Ramos (cell line): ENCODE results near the gene SEZ6L2.
"Not testable (repeated sequence)": the region's sequence is repeated elsewhere in the genome, so short reads cannot be mapped to it uniquely, and the experiment has no call there.

Source experiments
- in situ Hi-C: fragments of 300-500 bp; cut with MboI; formaldehyde crosslinking; loops from one replicate; pipeline ENCODE4 v1.14.3; 2022; ENCODE audit warnings: low sequenced_read_pairs; ENCODE audit not compliant: unreplicated experiment

Gene SEZ6L2

DNA sequence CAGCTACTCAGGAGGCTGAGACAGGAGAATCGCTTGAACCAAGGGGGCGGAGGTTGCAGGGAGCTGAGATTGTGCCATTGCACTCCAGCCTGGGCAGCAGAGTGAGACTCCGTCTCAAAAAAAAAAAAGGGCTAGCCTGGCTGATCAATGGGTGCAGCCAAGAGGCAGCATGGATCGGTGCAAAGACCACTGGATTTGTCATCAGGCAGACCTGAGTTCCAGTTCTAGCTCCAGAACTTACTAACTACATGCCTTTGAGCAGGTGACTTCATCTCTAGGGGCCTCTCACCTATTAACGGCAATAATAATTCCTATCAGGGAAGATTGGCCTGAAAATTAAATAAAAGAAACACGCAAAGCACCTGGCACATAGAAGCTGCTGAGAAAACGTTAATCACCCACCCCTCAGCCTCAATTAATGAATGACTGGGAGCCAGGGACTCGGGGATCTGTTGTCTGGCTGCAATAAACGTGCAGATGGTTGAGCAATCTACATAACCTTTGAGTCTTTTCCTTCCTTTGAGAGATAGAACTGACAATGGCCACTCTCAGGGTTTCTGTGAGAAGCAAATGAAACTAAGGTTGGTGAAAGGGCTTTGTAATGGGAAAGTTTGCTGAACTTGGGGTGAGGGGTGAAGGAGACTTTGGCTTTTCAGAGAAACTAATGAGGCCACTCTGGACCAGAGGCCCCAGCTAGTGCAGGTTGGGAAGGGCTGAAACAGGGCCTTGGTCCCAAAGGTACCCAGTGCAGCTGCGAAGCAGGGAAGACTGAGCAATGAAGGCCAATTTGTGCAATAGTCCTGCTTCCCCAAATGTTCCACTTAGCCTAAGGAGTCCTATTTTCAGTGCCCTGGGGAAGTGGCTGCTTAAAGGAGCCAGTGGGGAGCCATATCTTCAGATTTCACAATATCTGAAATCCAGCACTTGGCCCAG is 7.6 kb downstream of the SEZ6L2 start:
- in situ Hi-C loops, result no loop called here

GRCh38 chr16:29889372-29889771 is 10.0 kb downstream of the SEZ6L2 start:
- in situ Hi-C loops, result not testable (repeated sequence)

- in situ Hi-C loops, result no loop called here
These were observed 15.4 kb downstream of the SEZ6L2 start for GRCh38 chr16:29883987-29884386.

DNA sequence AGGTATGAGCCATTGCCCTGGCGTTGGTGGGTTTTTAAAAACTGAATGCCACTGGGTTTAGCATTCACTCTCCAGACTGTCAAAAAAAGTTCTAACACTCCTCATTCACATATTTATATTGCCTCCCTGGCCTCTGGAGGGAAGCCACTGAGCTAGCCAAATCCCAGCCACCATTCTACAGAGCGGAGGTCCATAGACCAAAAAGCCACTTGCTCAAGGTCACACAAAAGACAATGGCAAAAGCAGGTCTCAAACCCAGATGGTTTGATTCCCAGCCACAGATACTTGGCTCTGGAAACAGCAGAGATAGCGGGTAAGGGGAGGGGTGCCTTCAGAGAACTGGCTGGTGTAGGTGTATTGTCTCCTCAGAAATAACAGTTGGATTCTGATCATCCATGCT is 18.3 kb downstream of the SEZ6L2 start:
- in situ Hi-C loops, result no loop called here

DNA sequence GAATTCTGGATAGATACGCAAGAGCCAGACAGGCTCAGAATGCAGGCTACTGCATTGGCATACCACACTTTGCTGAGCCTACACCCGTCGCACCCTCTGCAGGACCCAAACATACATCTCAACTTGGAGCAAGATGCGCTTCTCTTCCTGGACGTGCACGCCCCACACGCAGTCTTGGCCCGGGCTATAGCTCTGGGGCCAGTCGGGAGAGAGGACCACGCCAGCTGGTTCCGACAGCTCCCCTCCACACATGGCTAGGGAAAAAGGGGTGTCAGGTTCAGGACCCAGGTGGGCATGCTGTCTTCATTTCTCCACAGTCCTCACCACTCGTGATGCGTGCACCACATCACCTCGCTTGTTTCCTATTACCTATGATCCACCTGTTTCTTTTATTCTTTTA is 21.2 kb downstream of the SEZ6L2 start:
- in situ Hi-C loops, result no loop called here

GRCh38 chr16:29877266-29877961 is 21.9 kb downstream of the SEZ6L2 start:
- in situ Hi-C loops, result no loop called here

DNA sequence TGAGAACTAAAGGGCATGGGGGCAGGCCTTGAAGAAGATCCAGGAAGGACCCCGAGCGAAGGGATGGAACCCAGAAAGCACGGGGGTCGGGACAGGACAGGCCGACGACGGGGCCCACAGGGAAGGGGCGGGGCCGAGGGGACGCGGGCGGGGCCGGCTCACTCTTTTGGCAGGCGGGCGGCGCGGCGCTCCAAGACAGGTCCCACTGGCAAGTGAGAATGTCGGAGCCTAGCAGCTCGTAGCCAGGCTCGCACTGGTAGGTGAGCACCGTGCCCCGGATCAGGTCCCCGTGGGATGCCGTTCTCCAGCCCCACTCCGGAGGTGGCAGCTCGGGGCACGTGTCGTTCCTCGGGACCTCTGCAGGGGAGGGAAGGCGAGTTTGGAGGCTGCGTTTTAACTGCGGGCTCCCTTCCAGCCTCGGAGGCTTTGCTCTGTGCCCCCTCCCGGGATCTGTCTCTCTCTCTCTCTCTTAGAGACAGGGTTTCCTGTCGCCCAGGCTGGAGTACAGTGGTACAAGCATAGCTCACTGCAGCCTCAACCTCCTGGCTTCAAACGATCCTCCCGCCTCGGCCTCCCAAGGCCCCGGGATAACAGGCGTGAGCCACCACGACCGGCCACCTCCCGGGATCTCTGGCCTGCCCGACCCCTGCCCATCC is 22.6 kb downstream of the SEZ6L2 start:
- in situ Hi-C loops, result no loop called here

DNA sequence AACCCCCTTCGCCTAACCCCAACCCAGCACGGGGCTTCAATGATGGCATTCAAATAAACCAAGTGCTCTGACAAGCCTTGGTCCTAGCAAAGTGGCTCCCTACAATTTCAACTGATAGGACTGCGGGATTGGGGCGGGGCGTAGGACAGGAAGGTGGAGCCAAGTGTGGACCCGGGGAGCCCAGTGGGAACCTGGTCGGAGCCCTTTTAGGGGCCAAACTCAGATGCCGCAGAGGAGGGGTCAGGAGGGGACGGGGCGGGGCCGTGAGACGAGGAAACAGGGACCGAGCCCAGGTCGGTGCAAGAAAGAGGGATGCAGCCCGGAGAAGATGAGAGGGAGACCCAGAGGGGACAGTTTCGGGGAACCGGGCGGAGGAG is 23.1 kb downstream of the SEZ6L2 start:
- in situ Hi-C loops, result no loop called here

GRCh38 chr16:29875206-29875605 is 24.1 kb downstream of the SEZ6L2 start:
- in situ Hi-C loops, result no loop called here

GRCh38 chr16:29873319-29873718 is 26.0 kb downstream of the SEZ6L2 start:
- in situ Hi-C loops, result no loop called here

- in situ Hi-C loops, result no loop called here
These were observed 27.4 kb downstream of the SEZ6L2 start for GRCh38 chr16:29871822-29872546.

DNA sequence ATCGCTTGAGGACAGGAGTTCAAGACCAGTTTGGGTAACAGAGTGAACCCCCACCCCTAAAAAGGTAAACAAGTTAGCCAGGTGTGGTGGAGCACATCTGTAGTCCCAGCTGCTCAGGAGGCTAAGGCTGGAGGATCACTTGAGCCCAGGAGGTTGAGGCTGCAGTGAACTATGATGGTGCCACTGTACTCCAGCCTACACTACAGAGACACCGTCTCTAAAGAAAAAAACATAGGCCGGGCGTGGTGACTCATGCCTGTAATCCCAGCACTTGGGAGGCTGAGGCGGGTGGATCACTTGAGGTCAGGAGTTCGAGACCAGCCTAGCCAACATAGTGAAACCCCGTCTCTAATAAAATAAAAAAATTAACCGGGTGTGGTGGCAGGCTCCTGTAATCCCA is 30.3 kb downstream of the SEZ6L2 start:
- in situ Hi-C loops, result not testable (repeated sequence)

DNA sequence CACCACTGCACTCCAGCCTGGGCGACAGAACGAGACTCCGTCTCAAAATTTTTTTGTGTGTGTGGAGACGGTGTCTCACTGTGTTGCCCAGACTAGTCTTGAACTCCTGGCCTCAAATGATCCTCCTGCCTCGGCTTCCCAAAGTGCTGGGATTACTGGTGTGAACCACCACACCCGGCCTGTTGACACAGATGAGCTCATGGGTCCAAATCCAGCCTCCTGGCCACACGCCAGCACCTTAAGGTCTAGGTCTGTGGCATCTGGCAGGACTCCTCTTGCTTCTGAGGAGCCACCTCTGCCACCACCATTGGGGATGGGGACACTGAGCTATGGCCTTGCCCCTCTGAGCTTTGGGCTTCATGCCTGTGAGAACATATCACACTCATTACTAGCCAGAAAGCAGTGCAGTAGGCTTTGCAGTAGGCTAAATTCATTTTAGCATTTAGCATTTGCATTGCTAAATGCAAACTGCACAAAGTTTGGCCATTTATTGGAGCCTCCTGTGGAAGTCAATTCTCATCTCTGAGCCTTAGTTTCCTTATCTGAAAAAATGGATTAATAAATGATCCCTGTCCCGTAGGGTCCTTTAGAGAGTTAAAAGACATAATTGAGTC is 30.8 kb downstream of the SEZ6L2 start:
- in situ Hi-C loops, result no loop called here

DNA sequence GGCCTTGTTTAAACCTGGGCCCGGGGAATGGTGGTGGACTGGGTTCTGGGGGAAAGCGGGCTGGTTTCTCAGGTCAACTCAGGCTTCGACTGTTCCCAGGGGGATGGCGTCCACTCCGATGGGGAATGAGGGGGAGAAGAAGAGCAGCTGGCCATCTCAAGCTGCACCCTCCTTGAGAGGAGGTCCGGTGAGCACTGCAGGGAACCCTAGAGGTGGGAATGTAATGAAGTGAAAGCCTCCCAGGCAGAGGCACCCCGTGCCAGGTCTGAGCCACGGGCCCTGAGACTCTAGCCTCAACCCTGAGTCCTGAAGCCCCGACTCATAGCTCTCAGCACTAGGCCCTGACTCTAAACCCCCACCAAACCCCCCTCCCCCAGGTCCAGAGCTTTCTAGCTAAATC is 35.1 kb downstream of the SEZ6L2 start:
- in situ Hi-C loops, result no loop called here

DNA sequence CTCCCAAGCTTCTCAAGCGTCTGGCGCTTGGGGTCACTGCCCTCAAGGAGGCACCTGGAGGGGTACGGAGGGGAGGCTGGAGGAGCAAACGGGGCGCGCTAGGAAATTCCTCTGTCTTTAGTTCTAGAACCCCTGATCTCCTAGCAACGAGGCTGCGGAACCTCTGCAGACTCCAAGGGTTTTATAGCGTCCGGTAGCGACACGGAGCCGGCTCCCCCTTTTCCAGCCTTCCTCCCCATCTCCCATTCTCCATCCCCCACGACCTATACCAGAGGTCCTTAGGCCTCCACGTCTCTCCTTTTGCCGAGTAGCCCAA is 35.7 kb downstream of the SEZ6L2 start:
- in situ Hi-C loops, result no loop called here

DNA sequence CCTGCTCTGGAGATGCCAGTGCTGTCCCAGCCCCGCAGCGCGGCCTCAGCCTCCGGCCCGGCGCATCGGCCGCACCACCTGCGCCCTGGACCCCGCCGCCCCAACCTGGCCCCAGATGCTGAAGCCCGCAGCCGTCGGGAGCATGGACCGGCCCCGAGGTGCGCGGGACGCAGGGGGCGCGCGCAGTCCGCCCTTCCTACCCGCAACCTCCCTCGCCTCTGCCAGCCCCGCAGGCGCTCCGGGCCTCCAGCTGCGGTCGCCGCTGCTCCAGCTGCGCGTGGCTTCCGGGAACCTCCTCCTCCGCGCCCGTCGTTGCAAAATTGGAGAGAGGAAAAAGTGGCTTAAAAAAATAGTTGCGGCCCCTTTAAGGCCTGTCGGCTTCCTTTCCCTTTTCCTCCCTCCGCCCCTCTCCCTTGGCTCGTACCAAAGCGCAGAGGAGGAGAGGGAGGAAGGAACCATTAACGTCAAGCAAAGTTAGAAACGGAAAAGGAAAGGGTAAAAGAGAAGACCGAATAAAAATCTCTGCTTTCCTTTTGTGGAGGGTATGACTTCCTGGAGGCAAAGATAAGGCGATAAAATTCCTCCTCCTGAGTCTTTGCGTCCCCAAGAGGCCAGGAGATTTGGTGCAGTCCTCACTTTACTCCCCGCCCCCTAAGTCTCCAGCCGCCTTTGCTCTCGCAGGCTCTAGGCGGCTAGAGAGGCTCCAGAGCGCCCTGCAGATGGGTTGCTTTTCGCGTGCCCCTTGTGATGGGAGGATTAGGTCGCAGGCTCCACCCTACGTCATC is 36.3 kb downstream of the SEZ6L2 start, which contains the start of gene CDIPT:
Gene CDIPT, minus strand, starts transcription at position 343 of the 785 bp plus-strand sequence. CDS start 369 bp downstream, outside the sequence.
- in situ Hi-C loops, result no loop called here

DNA sequence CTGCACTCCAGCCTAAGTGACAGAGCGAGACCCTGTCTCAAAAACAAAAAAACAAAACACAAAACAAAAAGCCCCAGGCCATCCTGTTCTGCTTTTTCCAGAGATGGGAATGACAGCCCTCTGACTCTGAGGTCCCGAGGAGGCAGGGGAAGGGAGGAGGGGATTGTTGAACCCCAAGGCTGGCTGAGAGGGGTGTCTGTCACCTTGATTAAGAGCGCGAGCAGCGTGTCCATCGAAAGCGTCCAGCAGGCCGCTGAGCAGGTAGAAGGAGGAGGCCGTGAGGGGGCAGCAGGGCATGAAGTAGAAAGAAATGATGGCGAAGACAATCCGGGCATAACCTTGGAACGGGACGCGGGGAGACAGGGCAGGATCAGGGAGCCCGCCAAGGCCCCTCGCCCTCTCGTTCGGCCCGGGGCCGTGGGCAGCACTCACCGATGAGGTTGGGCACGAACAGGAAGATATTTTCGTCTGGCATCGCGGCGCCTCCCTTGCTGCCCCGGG is 36.9 kb downstream of the SEZ6L2 start:
- in situ Hi-C loops, result no loop called here

DNA sequence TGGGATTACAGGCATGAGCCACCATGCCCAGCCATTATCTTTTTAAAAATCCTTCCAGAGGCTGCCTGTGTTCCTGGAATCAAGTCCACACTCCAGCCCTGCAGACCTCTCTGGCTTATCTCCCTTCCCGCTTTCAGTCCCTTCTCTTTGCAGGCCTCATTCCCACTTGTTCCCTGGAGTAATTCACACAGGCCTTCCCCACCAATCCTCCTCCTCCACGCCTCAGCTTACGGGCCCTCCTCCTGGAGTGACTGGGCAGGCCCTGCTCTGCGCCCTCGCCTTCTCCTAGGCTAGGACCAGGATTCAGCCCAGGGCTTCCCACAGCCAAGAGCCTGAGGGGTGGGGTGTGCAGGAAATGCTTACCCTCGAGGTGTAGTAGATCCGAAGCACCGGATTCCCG is 39.1 kb downstream of the SEZ6L2 start:
- in situ Hi-C loops, result no loop called here

DNA sequence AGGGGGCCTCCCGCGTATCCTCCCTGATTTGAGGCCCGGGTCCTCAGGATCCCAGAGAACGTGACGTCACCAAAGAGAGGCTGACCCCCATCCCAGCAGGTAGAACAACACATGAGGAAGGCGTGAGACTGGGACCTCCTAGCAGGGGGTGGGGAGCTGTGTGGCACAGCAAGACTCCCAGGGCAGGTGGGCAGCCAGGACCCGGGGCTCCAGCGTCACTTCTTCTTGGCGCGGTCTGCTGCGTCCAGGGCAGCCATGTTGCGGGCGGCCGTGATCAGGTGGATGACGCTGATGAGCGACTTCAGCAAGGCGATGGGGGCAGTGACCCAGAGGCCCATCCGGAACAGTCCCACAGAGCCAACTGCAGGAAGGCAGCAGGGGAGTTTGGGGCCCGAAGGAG is 40.4 kb downstream of the SEZ6L2 start:
- in situ Hi-C loops, result no loop called here
